Cardiac fibroblast (primary cell): ENCODE measurements around the gene ETV3.
A peak's percentile ranks its signal among the peaks of the same experiment; 100 is the strongest.

ENCODE experiments used
- DNase-seq, 2 donors: peaks; one replicate each; pipeline versions ENCODE4 v3.0.0 to v3.0.0-alpha.2; 2010; ENCODE audit warnings: low read depth in 2 of 2
- H3K4me3 ChIP-seq, 2 donors: replicated peaks in 1 of 2; 1 replicate in 1 of 2; 2 replicates in 1 of 2; pipeline ENCODE4 v1.5.1; 2011; ENCODE audit warnings: low read depth in 2 of 2, low read length in 2 of 2, mild to moderate bottlenecking in 2 of 2, moderate library complexity in 1 of 2
- CTCF ChIP-seq: IDR thresholded peaks from one replicate; pipeline ENCODE4 v1.5.1; 2011; ENCODE audit warnings: low read depth, mild to moderate bottlenecking, low read length, inconsistent platforms

ETV3 gene

GRCh38 chr1:157170677-157171515 is 32.7 kb upstream of the ETV3 start:
- no peak overlapping the region for H3K4me3 ChIP-seq
- peak; percentile 17 to 56 for DNase-seq

GRCh38 chr1:157168015-157168414 is 29.8 kb upstream of the ETV3 start:
- no peak for TF ChIP-seq CTCF
- no peak overlapping the region for H3K4me3 ChIP-seq
- DNase-seq, result no peak

More at GRCh38 chr1:157170677-157171515, 32.7 kb upstream of the ETV3 start:
- TF ChIP-seq CTCF, result peak; percentile 63

GRCh38 chr1:157167437-157167836 is 29.2 kb upstream of the ETV3 start:
- DNase-seq, result no peak
- no peak overlapping the region for H3K4me3 ChIP-seq
- no peak for TF ChIP-seq CTCF

- DNase-seq, result no peak
- H3K4me3 ChIP-seq, result no peak overlapping the region
- no peak for TF ChIP-seq CTCF
These were observed 28.4 kb upstream of the ETV3 start for GRCh38 chr1:157166590-157166989.

GRCh38 chr1:157163273-157164127 is 25.3 kb upstream of the ETV3 start:
- DNase-seq, result peak; percentile 62
- peak; percentile 97 for TF ChIP-seq CTCF
- H3K4me3 ChIP-seq, result no peak overlapping the region

- no peak for DNase-seq
- no peak overlapping the region for H3K4me3 ChIP-seq
- TF ChIP-seq CTCF, result no peak
These were observed 24.1 kb upstream of the ETV3 start for GRCh38 chr1:157162345-157162744.
